Lung (tissue), 12 donors: Measurements from ENCODE around the gene NKD2. TPM values are rescaled to one million over a fixed set of nuclear protein-coding genes. Genes with fewer than 3 reads are reported as not detected.

ENCODE experiments used
- ATAC-seq: fragments of 200-7000 bp; cut with Tn5 transposase; one replicate; pipeline ENCODE4 v1.9.1; 2020; ENCODE audit warnings: moderate number of reproducible peaks; ENCODE audit not compliant: insufficient read depth, low FRiP score
- DNase-seq, 3 donors: peaks; one replicate each; pipeline ENCODE4 v3.0.0-alpha.2; 2013 to 2017
- H3K27ac ChIP-seq, 2 donors: one replicate each; pipeline ENCODE4 v1.5.1; 2013; ENCODE audit warnings: mild to moderate bottlenecking in 2 of 2, moderate library complexity in 2 of 2, control low read depth in 1 of 2, inconsistent platforms in 1 of 2, low read depth in 1 of 2, low read length in 1 of 2
- H3K27me3 ChIP-seq, 3 donors: one replicate each; pipeline ENCODE4 v1.5.1; 2013; ENCODE audit warnings: low read length in 2 of 3; ENCODE audit not compliant: control insufficient read depth in 3 of 3, insufficient read depth in 3 of 3
- H3K36me3 ChIP-seq, 4 donors: one replicate each; pipeline ENCODE4 v1.5.1; 2013; ENCODE audit warnings: low read length in 4 of 4, mild to moderate bottlenecking in 1 of 4, moderate library complexity in 1 of 4; ENCODE audit not compliant: control insufficient read depth in 4 of 4, insufficient read depth in 4 of 4
- H3K4me1 ChIP-seq, 5 donors: one replicate each; pipeline ENCODE4 v1.5.1; 2013; ENCODE audit warnings: low read length in 5 of 5, mild to moderate bottlenecking in 2 of 5, moderate library complexity in 1 of 5; ENCODE audit not compliant: control insufficient read depth in 5 of 5, insufficient read depth in 5 of 5
- H3K4me3 ChIP-seq: one replicate; pipeline ENCODE4 v1.5.1; 2013; ENCODE audit warnings: mild to moderate bottlenecking, control low read depth, moderate library complexity
- H3K9ac ChIP-seq, 2 donors: one replicate each; pipeline ENCODE4 v1.5.1; 2013; ENCODE audit warnings: low read length in 2 of 2, control low read depth in 1 of 2; ENCODE audit not compliant: insufficient read depth in 1 of 2
- H3K9me3 ChIP-seq, 4 donors: one replicate each; pipeline ENCODE4 v1.5.1; 2013; ENCODE audit warnings: low read length in 3 of 4, mild to moderate bottlenecking in 1 of 4, moderate library complexity in 1 of 4; ENCODE audit not compliant: control insufficient read depth in 4 of 4, insufficient read depth in 3 of 4
- CTCF ChIP-seq: IDR thresholded peaks from 2 replicates; pipeline ENCODE4 v1.5.1; 2012; ENCODE audit warnings: mild to moderate bottlenecking; ENCODE audit errors: control extremely low read depth, extremely low read depth
- WGBS, 2 donors: extraction: QIAGEN DNeasy Blood & Tissue Kit; methylation state at CpG; one replicate each; pipeline ENCODE4 v1.1.7; 2013; 5-methylcytosine and 5-hydroxymethylcytosine counted together
- polyA plus RNA-seq, 2 donors: library from polyadenylated mRNA; stranded (reverse); fragments of 200-250 nt; gene quantifications; one replicate each; pipeline ENCODE4 v1.2.1, GENCODE V29; 2013
- total RNA-seq, 2 donors: library from RNA; depleted of rRNA in 1 of 2; stranded (reverse); fragments of >200 nt in 1 of 2; gene quantifications; one replicate each; pipeline ENCODE4 v1.2.1, GENCODE V29; 2014 to 2021
- donor health status: control.
- donor health status: control.
- donor health status: Bipolar disorder and iron deficiency.
- donor health status: healthy.
- donor health status: DM: yes; HTN: yes; CAD: no.

Gene NKD2
- total and polyA plus RNA-seq, 4 donors, result 9.9 to 88.0 (median 48.4) TPM

- no peak for TF ChIP-seq CTCF
- no peaks in the 10 kb centered on the region for H3K4me1 ChIP-seq
- DNase-seq (no peak), ATAC-seq (no peak)
- H3K36me3 ChIP-seq, result peaks cover 0 to 22% (median 6%) of the 10 kb centered on the region in 4 donors
- no peak overlapping the region for H3K9ac ChIP-seq
- no peak overlapping the region for H3K4me3 ChIP-seq
- no peak overlapping the region for H3K27ac ChIP-seq
- H3K9me3 ChIP-seq, result peaks cover 0 to 7% (median under 1%) of the 10 kb centered on the region in 4 donors
- H3K27me3 ChIP-seq, result no peaks in the 10 kb centered on the region
- 88 to 91% methylated on average over 11 of the region's 11 CpGs for WGBS, 2 donors
These were observed 38.8 kb downstream of the NKD2 start for GRCh38 chr5:1047332-1047965.

- peaks cover 0 to 7% (median 0%) of the 10 kb centered on the region in 4 donors for H3K9me3 ChIP-seq
- peaks cover 0 to 29% (median 7%) of the 10 kb centered on the region in 4 donors for H3K36me3 ChIP-seq
- no peak overlapping the region for H3K27ac ChIP-seq
- H3K4me3 ChIP-seq, result no peak overlapping the region
- DNase-seq (no peak), ATAC-seq (no peak)
- no peaks in the 10 kb centered on the region for H3K4me1 ChIP-seq
- WGBS, 2 donors, result 84 to 91% methylated on average over 11 of the region's 11 CpGs
- TF ChIP-seq CTCF, result no peak
- H3K27me3 ChIP-seq, result no peaks in the 10 kb centered on the region
- H3K9ac ChIP-seq, result no peak overlapping the region
These were observed 39.6 kb downstream of the NKD2 start for GRCh38 chr5:1048162-1048721.

- WGBS, 2 donors, result 85 to 90% methylated on average over 39 of the region's 39 CpGs
- peaks cover 0 to 5% (median 0%) of the 10 kb centered on the region in 4 donors for H3K9me3 ChIP-seq
- no peak overlapping the region for H3K9ac ChIP-seq
- no peak for DNase-seq
- H3K27ac ChIP-seq, result no peak overlapping the region
- TF ChIP-seq CTCF, result no peak
- H3K4me3 ChIP-seq, result no peak overlapping the region
- H3K27me3 ChIP-seq, result no peaks in the 10 kb centered on the region
- peaks cover 0 to 37% (median 8%) of the 10 kb centered on the region in 4 donors for H3K36me3 ChIP-seq
- no peaks in the 10 kb centered on the region for H3K4me1 ChIP-seq
- ATAC-seq, result no peak
These were observed 40.5 kb downstream of the NKD2 start for GRCh38 chr5:1048861-1049838.
